Activated naive CD4-positive, alpha-beta T cell treated with anti-CD3 and anti-CD28 coated beads, Interleukin-2, amount 50 U/mL, for 16 hours (primary cell): ENCODE measurements around the gene ANO3.

ENCODE experiments used
- DNase-seq: peaks from one replicate; pipeline ENCODE4 v3.0.0-alpha.2; 2020

ANO3 gene

GRCh38 chr11:26365284-26365683 lies 33.4 kb downstream of the ANO3 start:
- DNase-seq = no peak

- DNase-seq = no peak
These were observed 45.7 kb downstream of the ANO3 start for GRCh38 chr11:26377619-26378018.

- no peak for DNase-seq
These were observed 67.4 kb downstream of the ANO3 start for GRCh38 chr11:26399336-26399735.

GRCh38 chr11:26410706-26411366 lies 78.9 kb downstream of the ANO3 start:
- no peak for DNase-seq

GRCh38 chr11:26412955-26413354 lies 81.0 kb downstream of the ANO3 start:
- DNase-seq = no peak

- no peak for DNase-seq
These were observed 86.5 kb downstream of the ANO3 start for GRCh38 chr11:26418386-26418912.

GRCh38 chr11:26420331-26420730 lies 88.4 kb downstream of the ANO3 start:
- no peak for DNase-seq

DNA sequence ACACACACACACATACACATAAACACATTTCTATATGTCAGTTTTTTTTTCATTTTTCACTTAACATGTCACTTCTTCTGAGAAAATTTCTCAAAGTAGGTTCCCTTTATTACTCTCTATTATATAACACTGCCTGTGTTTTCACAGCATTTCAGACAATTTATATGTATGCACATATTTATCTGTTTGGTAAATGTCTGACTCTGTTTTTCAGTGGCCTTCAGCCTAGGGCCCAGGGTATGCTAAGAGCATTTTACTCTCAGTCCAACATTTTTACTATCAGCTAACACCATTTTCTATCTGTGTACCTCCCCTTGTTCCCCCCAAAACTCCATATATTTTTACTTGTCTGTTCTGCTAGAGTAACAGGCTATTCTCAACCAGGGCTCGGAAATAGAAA lies 92.3 kb downstream of the ANO3 start:
- DNase-seq = no peak

- DNase-seq = no peak
These were observed 107.9 kb downstream of the ANO3 start for GRCh38 chr11:26439854-26440253.

DNA sequence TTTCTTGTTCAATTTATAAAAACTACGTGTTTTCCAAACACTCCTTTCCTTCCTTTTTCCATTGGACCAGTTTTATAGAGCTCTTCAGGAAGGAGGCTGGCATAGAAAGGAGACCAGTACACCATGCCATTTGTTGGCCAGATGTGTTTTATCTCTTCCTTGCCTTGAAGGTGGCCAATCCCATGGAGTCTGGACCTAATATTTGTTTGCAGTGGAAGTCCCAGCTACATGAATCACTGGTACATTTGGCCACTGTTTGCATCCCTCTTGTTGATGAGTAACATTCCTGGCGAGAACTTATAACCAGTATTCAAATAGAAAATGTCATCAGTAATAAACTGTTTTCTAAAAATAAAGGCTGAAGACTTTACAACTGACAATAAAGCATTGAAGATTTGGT lies 110.2 kb downstream of the ANO3 start:
- DNase-seq = no peak

DNA sequence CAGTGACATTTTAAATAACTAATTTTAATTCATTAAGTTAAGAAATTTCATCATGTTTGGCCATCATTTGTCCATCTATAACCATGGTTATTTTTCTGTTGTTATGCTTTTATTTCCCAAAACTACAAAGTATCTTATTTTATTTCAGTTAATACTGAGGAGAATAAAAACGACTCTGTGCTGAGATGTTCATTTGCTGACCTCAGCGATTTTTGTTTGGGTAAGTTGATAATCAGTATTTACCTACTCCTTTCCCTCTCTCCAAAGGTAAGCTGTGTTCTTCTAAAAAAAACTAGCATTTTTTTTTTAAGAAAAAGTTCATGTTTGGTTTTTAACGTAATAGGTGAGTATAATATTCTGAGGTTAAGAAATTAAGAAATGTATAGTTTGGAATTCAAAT lies 111.7 kb downstream of the ANO3 start:
- no peak for DNase-seq

DNA sequence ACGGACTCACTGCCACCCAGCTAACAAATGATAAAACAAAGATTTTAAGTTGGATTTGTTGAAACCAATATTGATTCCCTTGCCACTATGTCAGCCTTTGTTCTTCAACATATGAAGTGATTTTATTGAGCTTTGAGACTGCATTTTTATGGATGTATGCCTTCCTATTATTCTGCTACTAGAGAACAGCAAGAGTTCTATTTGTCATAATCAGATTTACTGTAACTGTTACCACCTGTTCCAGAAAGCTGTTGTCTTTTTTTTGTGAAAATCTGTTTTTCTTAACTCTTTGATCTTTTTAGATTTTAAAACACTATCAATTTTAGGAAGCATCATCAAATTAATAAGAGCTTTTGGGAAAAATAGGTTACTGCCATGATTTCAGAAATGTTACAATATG lies 125.7 kb downstream of the ANO3 start:
- DNase-seq = no peak

- no peak for DNase-seq
These were observed 133.3 kb downstream of the ANO3 start for GRCh38 chr11:26465274-26465673.

- no peak for DNase-seq
These were observed 135.6 kb downstream of the ANO3 start for GRCh38 chr11:26467506-26467905.

GRCh38 chr11:26470992-26471391 lies 139.1 kb downstream of the ANO3 start:
- no peak for DNase-seq

DNA sequence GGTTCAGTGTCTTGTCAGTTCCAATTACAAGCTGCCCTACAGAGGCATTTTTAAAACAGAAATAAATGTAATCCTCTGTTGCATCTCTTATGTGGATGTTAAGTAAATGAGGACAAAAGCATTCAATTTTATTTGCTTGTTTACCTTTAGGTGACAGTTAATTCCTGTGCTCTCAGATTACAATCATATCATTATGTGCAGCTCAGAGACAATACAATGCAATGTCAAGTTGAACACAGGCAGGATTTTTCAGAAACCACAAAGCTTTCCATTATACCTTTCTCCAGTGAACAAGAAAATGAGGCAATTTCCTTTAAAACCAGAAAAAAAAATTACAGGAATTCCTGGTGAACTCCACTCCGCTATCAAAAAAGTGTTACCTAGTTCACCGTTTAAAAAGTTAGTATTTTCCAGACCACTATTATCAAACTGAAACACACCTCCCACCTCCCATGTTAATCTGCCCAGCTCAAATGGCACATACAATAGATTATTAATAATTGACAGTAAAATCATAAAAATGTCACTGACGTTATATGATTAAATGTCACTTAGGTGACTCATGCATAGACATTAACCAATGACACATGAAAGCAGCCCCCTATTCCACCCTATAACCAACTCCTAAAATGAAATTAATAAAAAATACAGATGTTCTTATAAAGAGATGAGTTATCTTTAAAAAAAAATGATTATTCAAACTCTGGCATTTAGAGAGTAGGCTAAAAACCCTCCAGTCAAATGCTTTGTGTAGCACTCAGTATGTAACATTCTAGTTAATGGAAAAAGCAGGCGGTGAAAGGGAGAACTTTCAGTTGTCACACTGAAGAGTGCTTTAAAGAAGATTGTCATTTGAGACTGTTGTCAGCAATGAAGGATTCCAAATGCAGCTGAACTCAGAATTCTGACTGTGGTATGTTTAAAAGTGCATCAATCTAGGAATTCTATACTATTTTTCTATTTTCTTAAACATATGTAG lies 141.6 kb downstream of the ANO3 start:
- no peak for DNase-seq

- no peak for DNase-seq
These were observed 142.5 kb downstream of the ANO3 start for GRCh38 chr11:26474401-26474800.

DNA sequence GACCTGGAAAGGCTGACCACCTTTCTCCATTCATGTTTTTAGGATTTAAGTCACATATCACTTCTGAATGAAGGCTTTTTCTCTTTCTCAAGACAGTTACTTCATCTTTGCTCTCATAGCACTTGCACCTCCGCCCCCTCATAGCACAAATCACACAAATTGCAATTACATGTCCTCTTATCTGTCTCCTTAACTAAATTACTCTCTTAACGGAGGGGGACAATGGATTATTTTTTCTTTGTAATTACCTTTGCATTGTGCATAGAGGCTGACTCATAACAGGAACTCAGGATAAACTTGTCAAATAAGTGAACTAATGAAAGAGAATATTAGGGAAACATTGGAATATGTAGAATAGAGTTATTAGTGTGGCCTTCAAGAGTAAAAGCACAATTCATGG lies 145.5 kb downstream of the ANO3 start:
- no peak for DNase-seq

- no peak for DNase-seq
These were observed 146.8 kb downstream of the ANO3 start for GRCh38 chr11:26478710-26479109.

GRCh38 chr11:26480041-26480440 lies 148.1 kb downstream of the ANO3 start:
- no peak for DNase-seq

DNA sequence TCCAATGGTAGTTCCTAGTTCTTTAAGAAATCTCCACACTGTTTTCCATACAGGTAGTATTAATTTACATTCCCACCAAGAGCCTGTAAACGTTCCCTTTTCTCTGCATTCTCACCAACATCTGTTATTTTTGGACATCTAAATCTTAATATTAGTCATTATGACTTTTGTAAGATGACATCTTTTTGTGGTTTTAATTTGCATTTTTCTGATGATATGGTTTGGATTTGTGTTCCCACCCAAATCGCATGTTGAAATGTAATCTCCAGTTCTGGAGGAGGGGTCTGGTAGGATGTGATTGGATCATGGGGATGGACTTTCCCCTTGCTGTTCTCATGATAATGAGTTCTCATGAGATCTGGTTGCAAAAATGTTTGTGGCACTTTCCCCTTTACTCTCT lies 151.2 kb downstream of the ANO3 start:
- DNase-seq = no peak

- DNase-seq = no peak
These were observed 158.6 kb downstream of the ANO3 start for GRCh38 chr11:26490546-26490945.

DNA sequence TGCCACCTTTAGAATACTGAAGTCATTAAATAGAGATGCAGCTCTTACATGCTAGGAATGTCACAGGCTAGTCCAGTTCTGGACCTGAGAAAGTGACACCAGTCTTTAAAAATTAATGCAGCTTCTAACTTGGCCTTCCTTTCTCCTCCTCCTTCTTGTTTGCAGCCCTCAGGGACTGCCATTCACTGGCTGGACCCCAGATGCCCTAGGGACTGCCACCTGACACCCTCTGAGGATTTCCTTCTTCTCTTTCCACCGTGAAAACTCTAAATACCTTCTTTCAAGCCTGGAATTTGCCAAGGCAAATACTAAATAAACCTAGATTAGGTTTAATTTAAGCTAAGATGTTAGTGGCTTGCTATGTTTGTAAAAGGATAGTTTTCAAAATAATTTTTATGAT lies 161.7 kb downstream of the ANO3 start:
- DNase-seq = no peak

GRCh38 chr11:26507229-26507628 lies 175.3 kb downstream of the ANO3 start:
- DNase-seq = no peak
